Prostate gland (tissue), 2 donors: Measurements from ENCODE around the gene RNF144A. TPM values are rescaled to one million over a fixed set of nuclear protein-coding genes. Genes with fewer than 3 reads are reported as not detected.

Source experiments
- DNase-seq: peaks from one replicate; pipeline ENCODE4 v3.0.0-alpha.2; 2019; ENCODE audit warnings: low spot score
- H3K27ac ChIP-seq, 2 donors: fragments of 200-600 bp; sonication (generic); 2 replicates each; pipeline ENCODE4 v1.5.1; 2017 to 2019
- H3K27me3 ChIP-seq: fragments of 200-600 bp; sonication (generic); replicated peaks from 2 replicates; pipeline ENCODE4 v1.5.1; 2019; ENCODE audit not compliant: insufficient read depth
- H3K36me3 ChIP-seq, 2 donors: fragments of 200-600 bp; sonication (generic); 1 replicate in 1 of 2; 2 replicates in 1 of 2; pipeline versions ENCODE4 v1.5.1 to v1.8.1; 2017 to 2019
- H3K4me1 ChIP-seq: fragments of 200-600 bp; sonication (generic); replicated peaks from 2 replicates; pipeline ENCODE4 v1.5.1; 2019
- H3K4me3 ChIP-seq, 2 donors: fragments of 200-600 bp; sonication (generic); 2 replicates each; pipeline ENCODE4 v1.5.1; 2017 to 2019
- H3K9me3 ChIP-seq: fragments of 200-600 bp; sonication (generic); 2 replicates; pipeline ENCODE4 v1.5.1; 2017
- CTCF ChIP-seq, 4 experiments: fragments of 200-600 bp in 2 of 4; fragments of 450-650 bp in 2 of 4; sonication (generic) in 2 of 4; IDR thresholded peaks; 1 replicate in 3 of 4; 2 replicates in 1 of 4; pipeline ENCODE4 v1.5.1; 2016 to 2019; ENCODE audit warnings: antibody characterized with exemption in 4 of 4, mild to moderate bottlenecking in 2 of 4, moderate library complexity in 2 of 4
- POLR2A ChIP-seq: fragments of 450-650 bp; IDR thresholded peaks from one replicate; pipeline ENCODE4 v1.6.1; 2016; ENCODE audit warnings: antibody characterized with exemption, mild to moderate bottlenecking
- POLR2AphosphoS5 ChIP-seq: sonication (generic); formaldehyde crosslinking; IDR thresholded peaks from one replicate; pipeline ENCODE4 v1.6.1; 2017; ENCODE audit warnings: antibody characterized with exemption
- WGBS: methylation state at CpG from one replicate; pipeline ENCODE4 v1.1.5; 2018; 5-methylcytosine and 5-hydroxymethylcytosine counted together
- intact Hi-C: fragments of 100-400 bp; cut with DNase I; formaldehyde crosslinking; loops from one replicate; pipeline ENCODE4 v1.14.2; 2022
- total RNA-seq, 2 donors: library from RNA; depleted of rRNA; stranded (reverse); fragments of >200 nt; gene quantifications; one replicate each; pipeline ENCODE4 v1.1.0, GENCODE V29; 2016

Gene RNF144A
- total RNA-seq, 2 donors from 2014 or later: 9.1 to 27.9 TPM

GRCh38 chr2:6940820-6941219 lies 23.6 kb downstream of the RNF144A start:
- H3K4me1 ChIP-seq: no peaks in the 10 kb centered on the region
- WGBS: 81% methylated on average over 2 of the region's 2 CpGs
- no peak for TF ChIP-seq POLR2A
- TF ChIP-seq CTCF (IDR thresholded peaks at IDR 0.05): no peak
- no peak for TF ChIP-seq POLR2AphosphoS5
- H3K4me3 ChIP-seq: no peak overlapping the region
- no peaks in the 10 kb centered on the region for H3K36me3 ChIP-seq
- no peaks in the 10 kb centered on the region for H3K27me3 ChIP-seq
- intact Hi-C loops: no loop called here
- DNase-seq: no peak
- no peak overlapping the region for H3K27ac ChIP-seq
- no peaks in the 10 kb centered on the region for H3K9me3 ChIP-seq

- H3K36me3 ChIP-seq: no peaks in the 10 kb centered on the region
- intact Hi-C loops: no loop called here
- 92% methylated on average over 10 of the region's 10 CpGs for WGBS
- no peak overlapping the region for H3K27ac ChIP-seq
- DNase-seq: peak; percentile 2
- no peak for TF ChIP-seq POLR2A
- no peak for TF ChIP-seq POLR2AphosphoS5
- TF ChIP-seq CTCF (IDR thresholded peaks at IDR 0.05): no peak
- H3K4me3 ChIP-seq: no peak overlapping the region
- no peaks in the 10 kb centered on the region for H3K27me3 ChIP-seq
- no peaks in the 10 kb centered on the region for H3K4me1 ChIP-seq
- no peaks in the 10 kb centered on the region for H3K9me3 ChIP-seq
These were observed 24.3 kb downstream of the RNF144A start for GRCh38 chr2:6941299-6942046.

GRCh38 chr2:6942848-6943247 lies 25.6 kb downstream of the RNF144A start:
- TF ChIP-seq CTCF (IDR thresholded peaks at IDR 0.05): no peak
- TF ChIP-seq POLR2A: no peak
- no peak for TF ChIP-seq POLR2AphosphoS5
- Histone ChIP-seq H3K27ac (no peak overlapping the region), H3K4me3 (no peak overlapping the region), H3K9me3 (no peaks in the 10 kb centered on the region), H3K36me3 (no peaks in the 10 kb centered on the region), H3K27me3 (no peaks in the 10 kb centered on the region), H3K4me1 (no peaks in the 10 kb centered on the region)
- no peak for DNase-seq
- intact Hi-C loops: no loop called here
- WGBS: 86% methylated on average over 8 of the region's 8 CpGs

GRCh38 chr2:6943523-6943922 lies 26.3 kb downstream of the RNF144A start:
- H3K9me3 ChIP-seq: no peaks in the 10 kb centered on the region
- no peak overlapping the region for H3K27ac ChIP-seq
- no peaks in the 10 kb centered on the region for H3K36me3 ChIP-seq
- no peak overlapping the region for H3K4me3 ChIP-seq
- no peaks in the 10 kb centered on the region for H3K4me1 ChIP-seq
- intact Hi-C loops: no loop called here
- no peak for DNase-seq
- WGBS: 84% methylated on average over 6 of the region's 6 CpGs
- TF ChIP-seq POLR2AphosphoS5: no peak
- TF ChIP-seq CTCF (IDR thresholded peaks at IDR 0.05): no peak
- TF ChIP-seq POLR2A: no peak
- H3K27me3 ChIP-seq: no peaks in the 10 kb centered on the region

GRCh38 chr2:6943971-6944370 lies 26.8 kb downstream of the RNF144A start:
- intact Hi-C loops: no loop called here
- Histone ChIP-seq H3K4me3 (no peak overlapping the region), H3K27ac (no peak overlapping the region), H3K27me3 (no peaks in the 10 kb centered on the region), H3K9me3 (no peaks in the 10 kb centered on the region), H3K36me3 (no peaks in the 10 kb centered on the region), H3K4me1 (no peaks in the 10 kb centered on the region)
- DNase-seq: no peak
- TF ChIP-seq POLR2AphosphoS5 (no peak), CTCF (IDR thresholded peaks at IDR 0.05) (no peak), POLR2A (no peak)
- WGBS: 94% methylated on average over 8 of the region's 8 CpGs
